ENCODE results near the gene PRKAR1A.

Gene PRKAR1A

GRCh38 chr17:68512247-68512959 is at the start of gene PRKAR1A:
Gene PRKAR1A (plus strand): TSS chr17:68512430. CDS start chr17:68515400, 2,970 bp downstream.
- TF ChIP-seq, protein P1, sequence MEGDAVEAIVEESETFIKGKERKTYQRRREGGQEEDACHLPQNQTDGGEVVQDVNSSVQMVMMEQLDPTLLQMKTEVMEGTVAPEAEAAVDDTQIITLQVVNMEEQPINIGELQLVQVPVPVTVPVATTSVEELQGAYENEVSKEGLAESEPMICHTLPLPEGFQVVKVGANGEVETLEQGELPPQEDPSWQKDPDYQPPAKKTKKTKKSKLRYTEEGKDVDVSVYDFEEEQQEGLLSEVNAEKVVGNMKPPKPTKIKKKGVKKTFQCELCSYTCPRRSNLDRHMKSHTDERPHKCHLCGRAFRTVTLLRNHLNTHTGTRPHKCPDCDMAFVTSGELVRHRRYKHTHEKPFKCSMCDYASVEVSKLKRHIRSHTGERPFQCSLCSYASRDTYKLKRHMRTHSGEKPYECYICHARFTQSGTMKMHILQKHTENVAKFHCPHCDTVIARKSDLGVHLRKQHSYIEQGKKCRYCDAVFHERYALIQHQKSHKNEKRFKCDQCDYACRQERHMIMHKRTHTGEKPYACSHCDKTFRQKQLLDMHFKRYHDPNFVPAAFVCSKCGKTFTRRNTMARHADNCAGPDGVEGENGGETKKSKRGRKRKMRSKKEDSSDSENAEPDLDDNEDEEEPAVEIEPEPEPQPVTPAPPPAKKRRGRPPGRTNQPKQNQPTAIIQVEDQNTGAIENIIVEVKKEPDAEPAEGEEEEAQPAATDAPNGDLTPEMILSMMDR (IDR thresholded peaks at IDR 0.05) = no peak
- peaks cover 25% of the 10 kb centered on the region for H3K36me3 Mint-ChIP-seq (ENCODE audit: low read depth)
- H3K27me3 Mint-ChIP-seq (ENCODE audit: low read depth, poor library complexity) = no peaks in the 10 kb centered on the region
- peak; percentile 92 for DNase-seq
- H3K4me3 Mint-ChIP-seq = peak within 1 kb of the TSS; percentile 98
- H3K4me1 Mint-ChIP-seq = peaks cover 75% of the 10 kb centered on the region
- H3K27ac Mint-ChIP-seq = peak within 1 kb of the TSS; percentile 100
- peaks cover 4% of the 10 kb centered on the region for H3K9me3 Mint-ChIP-seq

DNA sequence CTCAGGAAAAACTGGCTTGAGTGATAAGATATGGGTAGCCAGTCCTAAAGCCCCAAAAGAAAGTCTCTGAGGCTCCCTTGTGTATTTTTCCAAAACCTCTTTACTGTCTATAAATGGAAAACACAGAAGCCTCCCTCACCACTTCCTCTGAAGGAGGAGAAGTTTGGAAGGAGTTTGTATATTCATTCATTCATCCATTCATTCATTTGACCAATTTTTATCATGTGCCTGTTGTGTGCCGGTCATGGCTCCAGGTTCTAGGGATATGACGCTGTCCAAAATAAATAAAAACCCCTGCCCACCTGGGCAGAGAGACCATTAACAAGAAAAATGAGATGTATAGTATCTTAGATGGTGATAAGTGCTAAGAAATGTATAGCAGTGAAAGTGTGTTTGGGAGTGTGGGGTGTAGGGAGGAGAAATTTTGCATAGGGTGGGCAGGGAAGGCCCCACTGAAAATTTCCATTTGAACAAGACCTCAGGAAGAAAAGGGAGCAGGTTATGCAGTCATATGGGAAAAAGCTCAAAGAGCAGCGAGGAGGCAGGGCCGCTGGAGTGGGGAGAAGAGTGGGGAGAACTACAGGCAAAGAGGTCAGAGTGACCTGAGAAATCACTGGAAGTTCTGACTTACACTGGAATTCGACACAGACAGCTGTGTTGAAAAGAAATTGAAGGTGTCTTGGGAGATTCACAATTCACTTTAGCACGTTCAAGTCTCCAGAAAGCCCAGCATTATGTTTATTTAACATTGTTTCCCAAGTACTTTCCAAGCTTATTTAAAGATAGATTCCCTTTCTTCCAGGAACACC is 48.8 kb upstream of the PRKAR1A start:
- Mint-ChIP-seq H3K4me3 (no peak overlapping the region), H3K9me3 (peaks cover 12% of the 10 kb centered on the region), H3K36me3 (ENCODE audit: low read depth) (no peaks in the 10 kb centered on the region), H3K27ac (peak overlapping the region; percentile 31), H3K4me1 (peaks cover 45% of the 10 kb centered on the region), H3K27me3 (ENCODE audit: low read depth, poor library complexity) (peaks cover 22% of the 10 kb centered on the region)
- TF ChIP-seq, protein P1 (IDR thresholded peaks at IDR 0.05) = no peak
- DNase-seq = no peak

- peaks cover 24% of the 10 kb centered on the region for H3K9me3 Mint-ChIP-seq
- H3K27ac Mint-ChIP-seq = no peak overlapping the region
- TF ChIP-seq, protein P1 (IDR thresholded peaks at IDR 0.05) = no peak
- no peak for DNase-seq
- H3K4me3 Mint-ChIP-seq = no peak overlapping the region
- peaks cover 3% of the 10 kb centered on the region for H3K27me3 Mint-ChIP-seq (ENCODE audit: low read depth, poor library complexity)
- peaks cover 8% of the 10 kb centered on the region for H3K36me3 Mint-ChIP-seq (ENCODE audit: low read depth)
- peaks cover 33% of the 10 kb centered on the region for H3K4me1 Mint-ChIP-seq
Measured at GRCh38 chr17:68468334-68468733, 43.9 kb upstream of the PRKAR1A start.

DNA sequence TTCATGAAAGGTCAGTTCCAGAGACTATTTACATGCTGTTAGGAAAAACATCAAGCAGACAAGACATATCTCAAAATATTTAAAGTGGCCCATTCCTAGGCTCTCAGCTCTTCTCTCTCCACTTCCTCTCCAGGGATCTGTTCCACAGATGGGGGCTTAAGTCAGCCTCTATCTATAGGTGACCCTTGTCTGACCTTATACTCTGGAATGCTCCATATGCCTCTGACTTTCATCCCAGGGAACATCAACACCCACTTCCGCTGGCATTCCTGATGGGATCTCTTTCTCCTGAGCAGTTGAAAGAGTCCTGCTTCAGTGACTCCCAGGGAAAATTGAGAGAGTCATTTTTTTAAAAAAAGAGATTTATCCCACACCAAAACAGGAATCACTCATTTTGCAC is 43.4 kb upstream of the PRKAR1A start:
- H3K4me3 Mint-ChIP-seq = no peak overlapping the region
- H3K9me3 Mint-ChIP-seq = peaks cover 24% of the 10 kb centered on the region
- TF ChIP-seq, protein P1 (IDR thresholded peaks at IDR 0.05) = no peak
- peaks cover 30% of the 10 kb centered on the region for H3K4me1 Mint-ChIP-seq
- DNase-seq = no peak
- H3K36me3 Mint-ChIP-seq (ENCODE audit: low read depth) = peaks cover 8% of the 10 kb centered on the region
- peak overlapping the region; percentile 68 for H3K27ac Mint-ChIP-seq
- H3K27me3 Mint-ChIP-seq (ENCODE audit: low read depth, poor library complexity) = peaks cover 3% of the 10 kb centered on the region

- Mint-ChIP-seq H3K27ac (no peak overlapping the region), H3K9me3 (peaks cover 24% of the 10 kb centered on the region), H3K36me3 (ENCODE audit: low read depth) (peaks cover 8% of the 10 kb centered on the region), H3K27me3 (ENCODE audit: low read depth, poor library complexity) (peaks cover 3% of the 10 kb centered on the region), H3K4me3 (no peak overlapping the region), H3K4me1 (peaks cover 19% of the 10 kb centered on the region)
- DNase-seq = no peak
- TF ChIP-seq, protein P1 (IDR thresholded peaks at IDR 0.05) = no peak
Measured at GRCh38 chr17:68470961-68471360, 41.3 kb upstream of the PRKAR1A start.
